Neural progenitor cell (in vitro differentiated cells): ENCODE measurements around the gene IRS1. TPM values are rescaled to one million over a fixed set of nuclear protein-coding genes. Genes with fewer than 3 reads are reported as not detected.

Experiments
- DNase-seq: peaks from one replicate; pipeline ENCODE4 v3.0.0-alpha.2; 2016; ENCODE audit warnings: low spot score
- H2AFZ ChIP-seq: fragments of 200-600 bp; sonication (generic); replicated peaks from 2 replicates; pipeline ENCODE4 v1.6.1; 2016; ENCODE audit warnings: antibody characterized with exemption
- H3F3A ChIP-seq: fragments of 200-600 bp; sonication (generic); 2 replicates; pipeline ENCODE4 v1.6.1; 2016; ENCODE audit warnings: antibody characterized with exemption, low read depth
- H3K27ac ChIP-seq: fragments of 200-600 bp; sonication (generic); 2 replicates; pipeline ENCODE4 v1.5.1; 2016; ENCODE audit warnings: mild to moderate bottlenecking
- H3K27me3 ChIP-seq: fragments of 200-600 bp; sonication (generic); 2 replicates; pipeline ENCODE4 v1.6.1; 2016; ENCODE audit warnings: mild to moderate bottlenecking, moderate library complexity
- H3K36me3 ChIP-seq: fragments of 200-600 bp; sonication (generic); 2 replicates; pipeline ENCODE4 v1.5.1; 2016
- H3K4me1 ChIP-seq: fragments of 200-600 bp; sonication (generic); 2 replicates; pipeline ENCODE4 v1.6.1; 2016; ENCODE audit warnings: mixed run types
- H3K4me2 ChIP-seq: fragments of 200-600 bp; sonication (generic); 2 replicates; pipeline ENCODE4 v1.6.1; 2016
- H3K4me3 ChIP-seq: fragments of 200-600 bp; sonication (generic); 2 replicates; pipeline ENCODE4 v1.5.1; 2016
- H3K79me2 ChIP-seq: fragments of 200-600 bp; sonication (generic); 2 replicates; pipeline ENCODE4 v1.6.1; 2016; ENCODE audit warnings: low read depth
- H3K9ac ChIP-seq: fragments of 200-600 bp; sonication (generic); 2 replicates; pipeline ENCODE4 v1.6.1; 2016
- H3K9me3 ChIP-seq: fragments of 200-600 bp; sonication (generic); 2 replicates; pipeline ENCODE4 v1.5.1; 2016; ENCODE audit warnings: low read depth
- H4K20me1 ChIP-seq: fragments of 200-600 bp; sonication (generic); 2 replicates; pipeline ENCODE4 v1.6.1; 2016; ENCODE audit warnings: low read depth
- H3K27ac Mint-ChIP-seq: 3 replicates; pipeline ENCODE4 v1.8.0; 2021; ENCODE audit warnings: mixed read lengths
- H3K27me3 Mint-ChIP-seq: 2 replicates; pipeline ENCODE4 v1.8.0; 2022; ENCODE audit warnings: low read depth, mild to moderate bottlenecking, inconsistent platforms, moderate library complexity, mixed read lengths; ENCODE audit not compliant: insufficient read depth
- H3K36me3 Mint-ChIP-seq: 3 replicates; pipeline ENCODE4 v1.8.0; 2021; ENCODE audit warnings: mixed read lengths
- H3K4me1 Mint-ChIP-seq: 3 replicates; pipeline ENCODE4 v1.8.0; 2021; ENCODE audit warnings: mixed read lengths
- H3K4me3 Mint-ChIP-seq: 3 replicates; pipeline ENCODE4 v1.8.0; 2021; ENCODE audit warnings: mild to moderate bottlenecking, moderate library complexity, mixed read lengths
- H3K9me3 Mint-ChIP-seq: 3 replicates; pipeline ENCODE4 v1.8.0; 2020; ENCODE audit warnings: mixed read lengths
- EZH2 ChIP-seq: fragments of 200-600 bp; sonication (generic); IDR thresholded peaks from 2 replicates; pipeline ENCODE4 v1.6.1; 2017; ENCODE audit warnings: antibody characterized with exemption, mild to moderate bottlenecking, moderate library complexity
- EZH2phosphoT487 ChIP-seq: fragments of 200-600 bp; sonication (generic); IDR thresholded peaks from 2 replicates; pipeline ENCODE4 v1.6.1; 2017; ENCODE audit warnings: antibody characterized with exemption
- total RNA-seq: library from RNA; depleted of rRNA; stranded (reverse); fragments of >200 nt; gene quantifications from 2 replicates; pipeline ENCODE4 v1.2.3, GENCODE V29; 2015; ENCODE audit warnings: low replicate concordance
- TF ChIP-seq, protein P1 (sequence below): fragments of 200-600 bp; sonication (generic); IDR thresholded peaks from 2 replicates; pipeline ENCODE4 v1.5.1; 2017; ENCODE audit warnings: antibody characterized with exemption, mild to moderate bottlenecking

IRS1 gene
- total RNA-seq, 1 donor from 2014 or later, result 8.4 TPM

DNA sequence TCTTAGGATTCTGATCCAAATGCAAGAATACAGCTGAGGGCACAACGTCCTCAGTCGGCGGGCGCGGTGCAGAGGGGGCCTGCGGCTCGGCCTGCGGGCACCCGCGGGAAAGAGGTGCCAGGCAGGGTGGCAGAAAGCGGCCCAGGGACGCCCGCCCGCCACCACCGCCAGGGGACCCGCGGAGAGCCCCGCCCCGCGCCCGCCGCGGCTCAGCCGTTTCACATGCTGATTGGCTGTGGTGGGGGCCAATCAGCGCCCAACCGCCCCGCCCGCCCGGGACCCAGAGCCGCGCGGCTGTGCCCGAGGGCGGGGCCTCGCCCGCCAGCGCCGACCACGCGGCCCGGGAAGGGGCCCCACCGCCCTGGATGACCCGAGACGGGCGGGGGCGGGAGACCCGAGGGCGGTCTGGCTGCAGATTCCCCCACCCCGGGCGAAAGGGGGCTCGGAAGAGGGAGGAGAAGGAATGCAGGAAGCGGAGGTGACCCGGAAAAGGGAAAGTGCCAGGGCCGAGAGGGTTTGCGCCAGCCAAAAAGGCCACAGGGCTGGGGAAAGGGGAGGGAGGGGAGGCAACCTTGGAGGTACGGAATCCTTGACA, 8.0 kb downstream of the IRS1 start:
- peak overlapping the region; percentile 92 for H3K27ac Mint-ChIP-seq
- H2AFZ ChIP-seq, result peak overlapping the region; percentile 99
- H3K27me3 ChIP-seq, result no peaks in the 10 kb centered on the region

DNA sequence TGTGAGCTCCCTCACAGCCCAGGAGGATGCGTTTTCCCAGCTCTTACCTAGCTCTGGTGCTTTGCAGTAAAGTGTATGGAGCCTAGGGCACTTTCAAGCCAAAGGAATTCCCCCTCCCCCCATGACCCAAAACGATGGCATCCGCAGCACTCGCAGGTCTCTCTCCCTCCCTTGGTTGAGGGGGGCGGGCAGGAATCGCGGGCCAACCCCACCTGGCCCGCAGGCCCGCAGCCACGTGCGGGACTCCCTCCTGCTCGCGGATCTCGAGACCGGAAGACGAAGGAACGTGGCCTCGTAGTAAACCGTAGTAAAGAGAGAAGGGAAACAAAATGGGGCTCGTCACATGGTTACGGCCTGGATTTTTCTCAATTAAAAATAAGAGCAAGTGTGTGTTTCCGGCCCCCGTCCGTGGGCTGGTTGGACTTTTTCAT, 8.5 kb downstream of the IRS1 start:
- Histone ChIP-seq H4K20me1 (peaks cover 16% of the 10 kb centered on the region), H3K9ac (no peak overlapping the region), H3K27ac (no peak overlapping the region), H3K36me3 (no peaks in the 10 kb centered on the region), H3K79me2 (peaks cover 88% of the 10 kb centered on the region), H3F3A (peaks cover 11% of the 10 kb centered on the region), H3K27me3 (no peaks in the 10 kb centered on the region), H3K4me3 (peak overlapping the region; percentile 52), H2AFZ (peak overlapping the region; percentile 99), H3K4me2 (peak overlapping the region; percentile 88), H3K4me1 (peaks cover 33% of the 10 kb centered on the region), H3K9me3 (no peaks in the 10 kb centered on the region)
- no peak overlapping the region for H3K27ac Mint-ChIP-seq
- H3K27me3 Mint-ChIP-seq, result no peaks in the 10 kb centered on the region
- H3K4me3 Mint-ChIP-seq, result peak overlapping the region; percentile 83
- TF ChIP-seq, protein P1, sequence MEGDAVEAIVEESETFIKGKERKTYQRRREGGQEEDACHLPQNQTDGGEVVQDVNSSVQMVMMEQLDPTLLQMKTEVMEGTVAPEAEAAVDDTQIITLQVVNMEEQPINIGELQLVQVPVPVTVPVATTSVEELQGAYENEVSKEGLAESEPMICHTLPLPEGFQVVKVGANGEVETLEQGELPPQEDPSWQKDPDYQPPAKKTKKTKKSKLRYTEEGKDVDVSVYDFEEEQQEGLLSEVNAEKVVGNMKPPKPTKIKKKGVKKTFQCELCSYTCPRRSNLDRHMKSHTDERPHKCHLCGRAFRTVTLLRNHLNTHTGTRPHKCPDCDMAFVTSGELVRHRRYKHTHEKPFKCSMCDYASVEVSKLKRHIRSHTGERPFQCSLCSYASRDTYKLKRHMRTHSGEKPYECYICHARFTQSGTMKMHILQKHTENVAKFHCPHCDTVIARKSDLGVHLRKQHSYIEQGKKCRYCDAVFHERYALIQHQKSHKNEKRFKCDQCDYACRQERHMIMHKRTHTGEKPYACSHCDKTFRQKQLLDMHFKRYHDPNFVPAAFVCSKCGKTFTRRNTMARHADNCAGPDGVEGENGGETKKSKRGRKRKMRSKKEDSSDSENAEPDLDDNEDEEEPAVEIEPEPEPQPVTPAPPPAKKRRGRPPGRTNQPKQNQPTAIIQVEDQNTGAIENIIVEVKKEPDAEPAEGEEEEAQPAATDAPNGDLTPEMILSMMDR, result no peak
- TF ChIP-seq EZH2, result no peak
- no peak for TF ChIP-seq EZH2phosphoT487
- peaks cover 45% of the 10 kb centered on the region for H3K4me1 Mint-ChIP-seq
- peaks cover 57% of the 10 kb centered on the region for H3K36me3 Mint-ChIP-seq
- H3K9me3 Mint-ChIP-seq, result peaks cover 20% of the 10 kb centered on the region
- peak; percentile 69 for DNase-seq

More for the DNA sequence above, 8.0 kb downstream of the IRS1 start:
- Histone ChIP-seq H3K4me1 (peaks cover 33% of the 10 kb centered on the region), H3K9ac (peak overlapping the region; percentile 11), H3K79me2 (peaks cover 88% of the 10 kb centered on the region), H3F3A (peaks cover 11% of the 10 kb centered on the region), H3K9me3 (no peaks in the 10 kb centered on the region), H3K4me2 (peak overlapping the region; percentile 88), H3K27ac (peak overlapping the region; percentile 73), H4K20me1 (peaks cover 18% of the 10 kb centered on the region), H3K36me3 (no peaks in the 10 kb centered on the region), H3K4me3 (peak overlapping the region; percentile 52)
- Mint-ChIP-seq H3K4me1 (peaks cover 50% of the 10 kb centered on the region), H3K9me3 (peaks cover 20% of the 10 kb centered on the region), H3K4me3 (peak overlapping the region; percentile 85), H3K36me3 (peaks cover 57% of the 10 kb centered on the region), H3K27me3 (peaks cover 2% of the 10 kb centered on the region)
- peak; percentile 95 for DNase-seq
- TF ChIP-seq, protein P1, result peak; percentile 46
- no peak for TF ChIP-seq EZH2phosphoT487

DNA sequence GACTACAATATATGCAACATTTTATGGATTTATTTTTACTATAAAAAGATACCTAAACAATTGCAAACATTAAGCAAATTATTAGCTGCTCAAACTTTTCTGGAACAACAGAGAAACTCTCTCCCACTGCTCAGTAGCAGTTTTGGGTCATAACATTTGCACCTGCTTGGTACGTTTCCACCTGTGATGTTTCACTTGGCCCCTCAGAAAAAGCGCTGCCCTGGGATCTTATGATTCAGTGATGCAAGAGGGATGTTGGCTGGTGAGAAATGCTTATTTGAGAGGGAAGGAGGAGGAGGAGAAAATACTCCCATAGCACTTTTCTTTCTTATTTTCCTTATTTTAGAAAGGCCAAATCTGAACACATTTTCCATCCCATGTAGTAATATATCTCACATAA, 9.2 kb downstream of the IRS1 start:
- Histone ChIP-seq H3K4me2 (peak overlapping the region; percentile 88), H3K79me2 (peaks cover 83% of the 10 kb centered on the region), H3K27ac (no peak overlapping the region), H3K9me3 (no peaks in the 10 kb centered on the region), H3K4me1 (peaks cover 33% of the 10 kb centered on the region), H2AFZ (no peak overlapping the region), H3K27me3 (no peaks in the 10 kb centered on the region), H3K36me3 (no peaks in the 10 kb centered on the region), H3F3A (peaks cover 11% of the 10 kb centered on the region), H3K9ac (no peak overlapping the region), H4K20me1 (peaks cover 9% of the 10 kb centered on the region), H3K4me3 (no peak overlapping the region)
- no peaks in the 10 kb centered on the region for H3K27me3 Mint-ChIP-seq
- no peak overlapping the region for H3K27ac Mint-ChIP-seq
- peaks cover 40% of the 10 kb centered on the region for H3K4me1 Mint-ChIP-seq
- DNase-seq, result no peak
- H3K9me3 Mint-ChIP-seq, result peaks cover 24% of the 10 kb centered on the region
- H3K36me3 Mint-ChIP-seq, result peaks cover 59% of the 10 kb centered on the region
- TF ChIP-seq, protein P1, result no peak
- TF ChIP-seq EZH2phosphoT487, result no peak
- TF ChIP-seq EZH2, result no peak
- H3K4me3 Mint-ChIP-seq, result peak overlapping the region; percentile 45
